Daoy (cell line): ENCODE results near the gene QRICH2. TPM values are rescaled to one million over a fixed set of nuclear protein-coding genes. Genes with fewer than 3 reads are reported as not detected.

Experiments
- total RNA-seq: library from RNA; depleted of rRNA; stranded (reverse); fragments of >200 nt; shearing (Covaris generic); gene quantifications from 2 replicates; pipeline ENCODE4 v1.2.3, GENCODE V29; 2014; rRNA removed

The QRICH2 gene
- total RNA-seq, 1 experiment from 2014 or later, result 1.5 TPM

Other genes starting within 250 kb of the QRICH2 start
- gene SRP68, start 235.8 kb downstream of the QRICH2 start, total RNA-seq, result 19.1 and 25.4 TPM in 2 replicates
- not detected in 2 replicates for gene GALR2, start 233.5 kb downstream of the QRICH2 start, total RNA-seq
- gene ZACN, start 229.1 kb downstream of the QRICH2 start, total RNA-seq, result not detected in 2 replicates
- 45.4 and 48.9 TPM in 2 replicates for gene EXOC7, start 204.5 kb downstream of the QRICH2 start, total RNA-seq
- not detected in 2 replicates for gene FOXJ1, start 167.0 kb downstream of the QRICH2 start, total RNA-seq
- 4.8 and 7.3 TPM in 2 replicates for gene RNF157, start 67.8 kb downstream of the QRICH2 start, total RNA-seq
- 11.5 and 15.9 TPM in 2 replicates for gene UBALD2, start 42.9 kb downstream of the QRICH2 start, total RNA-seq
- 30.3 and 39.2 TPM in 2 replicates for gene PRPSAP1, start 45.6 kb upstream of the QRICH2 start, total RNA-seq
- gene SPHK1, start 76.3 kb upstream of the QRICH2 start, total RNA-seq, result 72.9 and 91.9 TPM in 2 replicates
- gene UBE2O, start 144.9 kb upstream of the QRICH2 start, total RNA-seq, result 19.2 and 24.7 TPM in 2 replicates
- not detected in 2 replicates for gene AANAT, start 159.3 kb upstream of the QRICH2 start, total RNA-seq
- gene RHBDF2, start 193.1 kb upstream of the QRICH2 start, total RNA-seq, result 26.6 and 35.5 TPM in 2 replicates
- 8.3 and 16.0 TPM in 2 replicates for gene CYGB, start 229.4 kb upstream of the QRICH2 start, total RNA-seq
- gene PRCD, start 231.8 kb upstream of the QRICH2 start, total RNA-seq, result 0.51 TPM in 1 of 2 replicates, not detected in the other